Parathyroid adenoma (tissue), 2 donors: ENCODE measurements around the gene NIT2.
A peak's percentile ranks its signal among the peaks of the same experiment; 100 is the strongest.

Experiments used
- H2AFZ ChIP-seq: fragments of 300-600 bp; sonication (generic); one replicate; pipeline ENCODE4 v1.7.0; 2017; ENCODE audit warnings: antibody characterized with exemption, mild to moderate bottlenecking
- H3K27ac ChIP-seq: fragments of 300-600 bp; sonication (generic); one replicate; pipeline ENCODE4 v1.7.0; 2017
- H3K27me3 ChIP-seq: fragments of 300-600 bp; sonication (generic); one replicate; pipeline ENCODE4 v1.7.0; 2017; ENCODE audit warnings: low read length; ENCODE audit not compliant: control insufficient read depth, insufficient read depth
- H3K36me3 ChIP-seq: fragments of 300-600 bp; sonication (generic); one replicate; pipeline ENCODE4 v1.7.0; 2017; ENCODE audit warnings: low read length; ENCODE audit not compliant: control insufficient read depth, insufficient read depth
- H3K4me1 ChIP-seq: fragments of 300-600 bp; sonication (generic); one replicate; pipeline ENCODE4 v1.7.0; 2017; ENCODE audit warnings: control low read depth
- H3K4me2 ChIP-seq: fragments of 300-600 bp; sonication (generic); one replicate; pipeline ENCODE4 v1.7.0; 2017; ENCODE audit warnings: low read length
- H3K4me3 ChIP-seq: fragments of 300-600 bp; sonication (generic); one replicate; pipeline ENCODE4 v1.7.0; 2017; ENCODE audit warnings: low read depth, low read length
- H3K79me2 ChIP-seq: fragments of 300-600 bp; sonication (generic); one replicate; pipeline ENCODE4 v1.7.0; 2017; ENCODE audit warnings: control low read depth
- H3K9ac ChIP-seq: fragments of 300-600 bp; sonication (generic); one replicate; pipeline ENCODE4 v1.7.0; 2017; ENCODE audit warnings: mild to moderate bottlenecking
- H3K9me3 ChIP-seq: fragments of 300-600 bp; sonication (generic); one replicate; pipeline ENCODE4 v1.7.0; 2017; ENCODE audit warnings: low read length; ENCODE audit not compliant: control insufficient read depth
- TF ChIP-seq, protein P1 (sequence below): fragments of 300-600 bp; sonication (generic); IDR thresholded peaks from one replicate; pipeline ENCODE4 v1.7.0; 2017; ENCODE audit warnings: antibody characterized with exemption, mild to moderate bottlenecking
- donor health status: primary hyperparathyroidism.

Gene NIT2

DNA sequence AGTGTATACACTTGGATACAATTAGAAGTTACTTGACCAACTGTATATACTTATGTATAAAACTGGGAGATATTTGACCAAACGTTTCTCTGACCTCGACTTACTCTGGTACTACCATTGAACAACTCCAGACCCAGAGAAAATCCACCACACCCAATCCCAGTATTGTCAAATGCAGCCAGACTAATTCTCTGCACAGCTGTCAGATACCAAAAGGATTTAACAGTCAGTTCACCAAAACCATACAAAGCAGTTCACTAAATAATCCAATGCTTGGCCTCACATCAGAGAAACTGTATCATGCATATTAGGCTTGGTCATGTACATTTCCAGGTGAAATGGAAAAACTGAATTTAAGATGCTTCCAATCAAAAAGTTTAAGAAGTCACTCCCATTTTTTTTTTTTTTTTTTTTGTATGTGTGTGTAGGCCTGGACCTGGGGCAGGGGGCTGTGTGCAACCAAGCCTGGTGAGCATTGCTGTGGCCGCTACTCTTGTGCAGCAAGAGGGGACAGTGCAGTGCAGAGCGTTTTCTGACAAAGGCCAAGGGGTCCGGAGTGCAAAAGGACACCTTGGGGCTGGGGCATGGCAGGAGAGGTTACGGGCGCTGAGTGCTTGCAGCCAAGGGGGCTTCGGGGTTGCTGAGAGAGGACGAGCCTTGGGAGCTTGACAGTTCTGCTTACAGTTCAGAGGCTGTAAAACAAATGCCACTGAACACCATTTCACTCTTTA, 64.9 kb downstream of the NIT2 start:
- TF ChIP-seq, protein P1, sequence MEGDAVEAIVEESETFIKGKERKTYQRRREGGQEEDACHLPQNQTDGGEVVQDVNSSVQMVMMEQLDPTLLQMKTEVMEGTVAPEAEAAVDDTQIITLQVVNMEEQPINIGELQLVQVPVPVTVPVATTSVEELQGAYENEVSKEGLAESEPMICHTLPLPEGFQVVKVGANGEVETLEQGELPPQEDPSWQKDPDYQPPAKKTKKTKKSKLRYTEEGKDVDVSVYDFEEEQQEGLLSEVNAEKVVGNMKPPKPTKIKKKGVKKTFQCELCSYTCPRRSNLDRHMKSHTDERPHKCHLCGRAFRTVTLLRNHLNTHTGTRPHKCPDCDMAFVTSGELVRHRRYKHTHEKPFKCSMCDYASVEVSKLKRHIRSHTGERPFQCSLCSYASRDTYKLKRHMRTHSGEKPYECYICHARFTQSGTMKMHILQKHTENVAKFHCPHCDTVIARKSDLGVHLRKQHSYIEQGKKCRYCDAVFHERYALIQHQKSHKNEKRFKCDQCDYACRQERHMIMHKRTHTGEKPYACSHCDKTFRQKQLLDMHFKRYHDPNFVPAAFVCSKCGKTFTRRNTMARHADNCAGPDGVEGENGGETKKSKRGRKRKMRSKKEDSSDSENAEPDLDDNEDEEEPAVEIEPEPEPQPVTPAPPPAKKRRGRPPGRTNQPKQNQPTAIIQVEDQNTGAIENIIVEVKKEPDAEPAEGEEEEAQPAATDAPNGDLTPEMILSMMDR = no peak
- Histone ChIP-seq H3K9me3 (no peaks in the 10 kb centered on the region), H2AFZ (no peak overlapping the region), H3K9ac (no peak overlapping the region), H3K4me1 (peaks cover 12% of the 10 kb centered on the region), H3K27me3 (no peaks in the 10 kb centered on the region), H3K79me2 (peaks cover 44% of the 10 kb centered on the region), H3K4me3 (peak overlapping the region; percentile 97), H3K4me2 (peak overlapping the region; percentile 95), H3K27ac (no peak overlapping the region), H3K36me3 (no peaks in the 10 kb centered on the region)

DNA sequence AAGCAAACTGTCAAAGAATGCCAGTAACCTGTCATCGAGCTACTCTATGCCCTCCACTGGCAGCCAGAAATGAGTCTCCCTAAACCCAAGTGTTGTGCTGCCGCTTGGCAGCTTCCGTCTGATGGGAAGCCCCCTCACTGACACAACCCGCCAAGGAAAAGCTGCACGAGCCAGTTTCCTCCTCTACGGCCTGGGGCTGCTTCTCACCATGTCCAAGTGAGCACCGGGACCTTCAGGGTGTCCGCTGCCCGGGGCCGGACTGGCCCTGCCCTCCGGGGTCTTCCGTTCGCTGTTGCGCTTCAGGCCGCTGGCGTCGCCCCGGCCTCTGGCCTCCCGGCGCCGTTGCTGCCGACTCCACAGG, 65.8 kb downstream of the NIT2 start:
- Histone ChIP-seq H3K27me3 (no peaks in the 10 kb centered on the region), H2AFZ (peak overlapping the region; percentile 95), H3K4me1 (peaks cover 12% of the 10 kb centered on the region), H3K9ac (peak overlapping the region; percentile 91), H3K9me3 (no peaks in the 10 kb centered on the region), H3K4me3 (peak overlapping the region; percentile 97), H3K4me2 (peak overlapping the region; percentile 95), H3K79me2 (peaks cover 40% of the 10 kb centered on the region), H3K36me3 (no peaks in the 10 kb centered on the region), H3K27ac (peak overlapping the region; percentile 88)
- TF ChIP-seq, protein P1 = no peak

DNA sequence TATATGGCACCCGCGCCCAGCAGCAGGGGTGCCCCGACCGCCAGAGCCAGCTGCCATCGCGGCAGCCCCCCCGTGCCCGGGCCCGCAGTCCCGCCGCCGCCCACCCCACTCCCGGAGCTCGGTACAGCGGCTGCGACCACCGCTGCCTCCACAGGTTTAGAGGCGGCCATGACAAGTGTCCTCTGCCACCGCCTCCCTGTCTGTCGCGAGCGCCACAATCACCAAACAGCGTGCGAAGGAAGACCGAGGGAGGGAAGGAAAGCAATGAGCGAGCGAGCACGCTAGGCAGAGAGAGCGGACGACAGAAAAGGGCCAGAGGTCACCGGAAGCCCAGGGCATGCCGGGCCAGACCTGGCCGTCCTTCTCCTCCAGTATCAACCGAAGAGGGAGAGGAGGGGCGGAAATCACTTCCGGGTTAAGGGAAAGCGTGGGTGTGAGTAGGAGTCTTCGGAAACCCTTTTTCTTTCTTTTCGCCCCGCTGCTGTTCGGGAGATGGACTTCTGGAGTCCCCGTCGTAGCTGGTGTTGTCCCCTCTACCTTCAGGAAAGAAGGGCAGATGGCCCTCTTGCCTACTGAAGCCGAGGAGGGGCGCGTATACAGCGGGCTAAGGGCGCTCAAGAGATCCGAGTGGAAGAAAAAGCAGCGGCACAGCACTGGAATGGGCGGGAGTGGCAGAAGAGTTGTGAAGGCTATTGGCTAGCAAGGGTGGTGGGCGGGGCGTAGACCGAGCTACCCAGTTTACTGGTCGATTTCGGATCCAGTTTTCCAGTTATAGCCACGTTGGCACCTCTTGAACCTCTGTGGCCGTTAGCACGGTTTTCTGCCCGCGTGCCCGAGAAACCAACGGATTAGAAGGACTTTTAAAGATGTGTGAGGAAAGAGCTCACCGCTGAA, 66.5 kb downstream of the NIT2 start, which contains the start of the genes LNP1 and TOMM70:
LNP1 (plus strand) TSS at position 760 of the 894 bp plus-strand sequence. CDS start 28,191 bp downstream, outside the sequence.
TOMM70 (minus strand) TSS at position 310 of the 894 bp plus-strand sequence; CDS start at position 170, 140 bp downstream.
- peak within 1 kb of the TSS; percentile 91 for H3K9ac ChIP-seq
- H2AFZ ChIP-seq = peak within 1 kb of the TSS; percentile 95
- TF ChIP-seq, protein P1 = no peak
- peak within 1 kb of the TSS; percentile 95 for H3K4me2 ChIP-seq
- peaks cover 34% of the 10 kb centered on the region for H3K79me2 ChIP-seq
- no peaks in the 10 kb centered on the region for H3K36me3 ChIP-seq
- H3K4me3 ChIP-seq = peak within 1 kb of the TSS; percentile 97
- H3K27me3 ChIP-seq = no peaks in the 10 kb centered on the region
- peak within 1 kb of the TSS; percentile 88 for H3K27ac ChIP-seq
- peaks cover 12% of the 10 kb centered on the region for H3K4me1 ChIP-seq
- no peaks in the 10 kb centered on the region for H3K9me3 ChIP-seq

DNA sequence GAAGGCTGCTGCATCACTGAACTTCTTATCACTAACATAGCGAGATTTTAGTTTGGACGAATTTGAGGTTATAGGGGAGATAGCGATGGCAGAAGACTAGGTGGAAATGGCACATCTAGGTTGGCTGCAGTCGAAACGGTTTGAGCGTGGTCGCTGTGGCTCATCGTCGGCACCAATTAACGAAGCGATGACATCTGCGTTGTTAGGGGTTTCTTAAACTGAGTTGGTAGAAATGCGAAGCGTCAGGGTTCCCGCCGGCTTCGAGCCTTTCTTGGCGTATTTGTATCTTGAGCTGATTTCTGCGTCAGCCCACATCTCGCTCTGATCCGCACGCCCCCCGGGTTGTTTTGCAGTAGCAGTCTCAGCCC, 67.1 kb downstream of the NIT2 start:
- Histone ChIP-seq H3K27ac (peak overlapping the region; percentile 88), H3K9me3 (no peaks in the 10 kb centered on the region), H3K9ac (peak overlapping the region; percentile 2), H2AFZ (peak overlapping the region; percentile 95), H3K36me3 (no peaks in the 10 kb centered on the region), H3K4me1 (peaks cover 12% of the 10 kb centered on the region), H3K4me3 (peak overlapping the region; percentile 97), H3K27me3 (no peaks in the 10 kb centered on the region), H3K79me2 (peaks cover 33% of the 10 kb centered on the region), H3K4me2 (peak overlapping the region; percentile 95)
- TF ChIP-seq, protein P1 = no peak
